ENCODE results near the gene PPP1R14C. TPM values are rescaled to one million over a fixed set of nuclear protein-coding genes. Genes with fewer than 3 reads are reported as not detected.

Gene PPP1R14C
- total RNA-seq, 4 donors from 2014 or later, result 34.7 to 102 (median 79.7) TPM

- Histone ChIP-seq H3K27me3 (no peaks in the 10 kb centered on the region), H3K9me3 (no peaks in the 10 kb centered on the region), H3K36me3 (no peaks in the 10 kb centered on the region), H3K27ac (peak overlapping the region; percentile 47 to 62 (median 52)), H3K4me1 (peaks cover 76 to 83% of the 10 kb centered on the region in 2 donors), H3K4me3 (replicated peaks in 1 of 3) (no peak overlapping the region)
- TF ChIP-seq POLR2A (IDR thresholded peaks at IDR 0.05), result no peak
- 27 to 45% methylated on average over 6 of the region's 6 CpGs for WGBS, 2 donors
- DNase-seq, result peak; percentile 66 to 69
- intact Hi-C loops (cut with DNase I), result no loop called here
These were observed 6.3 kb downstream of the PPP1R14C start for GRCh38 chr6:150149146-150149545.

- Histone ChIP-seq H3K9me3 (no peaks in the 10 kb centered on the region), H3K27ac (peak overlapping the region; percentile 52 to 72 (median 60)), H3K4me1 (peaks cover 77 to 84% of the 10 kb centered on the region in 2 donors), H3K27me3 (no peaks in the 10 kb centered on the region), H3K36me3 (no peaks in the 10 kb centered on the region), H3K4me3 (replicated peaks in 1 of 3) (no peak overlapping the region)
- peak; percentile 22 to 37 for DNase-seq
- TF ChIP-seq, protein P1, sequence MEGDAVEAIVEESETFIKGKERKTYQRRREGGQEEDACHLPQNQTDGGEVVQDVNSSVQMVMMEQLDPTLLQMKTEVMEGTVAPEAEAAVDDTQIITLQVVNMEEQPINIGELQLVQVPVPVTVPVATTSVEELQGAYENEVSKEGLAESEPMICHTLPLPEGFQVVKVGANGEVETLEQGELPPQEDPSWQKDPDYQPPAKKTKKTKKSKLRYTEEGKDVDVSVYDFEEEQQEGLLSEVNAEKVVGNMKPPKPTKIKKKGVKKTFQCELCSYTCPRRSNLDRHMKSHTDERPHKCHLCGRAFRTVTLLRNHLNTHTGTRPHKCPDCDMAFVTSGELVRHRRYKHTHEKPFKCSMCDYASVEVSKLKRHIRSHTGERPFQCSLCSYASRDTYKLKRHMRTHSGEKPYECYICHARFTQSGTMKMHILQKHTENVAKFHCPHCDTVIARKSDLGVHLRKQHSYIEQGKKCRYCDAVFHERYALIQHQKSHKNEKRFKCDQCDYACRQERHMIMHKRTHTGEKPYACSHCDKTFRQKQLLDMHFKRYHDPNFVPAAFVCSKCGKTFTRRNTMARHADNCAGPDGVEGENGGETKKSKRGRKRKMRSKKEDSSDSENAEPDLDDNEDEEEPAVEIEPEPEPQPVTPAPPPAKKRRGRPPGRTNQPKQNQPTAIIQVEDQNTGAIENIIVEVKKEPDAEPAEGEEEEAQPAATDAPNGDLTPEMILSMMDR (IDR thresholded peaks at IDR 0.05), result no peak
- no peak for TF ChIP-seq POLR2A (IDR thresholded peaks at IDR 0.05)
- intact Hi-C loops (cut with DNase I), result no loop called here
- WGBS, 2 donors, result 26 to 35% methylated on average over 2 of the region's 2 CpGs
These were observed 7.6 kb downstream of the PPP1R14C start for GRCh38 chr6:150150458-150150820.

DNA sequence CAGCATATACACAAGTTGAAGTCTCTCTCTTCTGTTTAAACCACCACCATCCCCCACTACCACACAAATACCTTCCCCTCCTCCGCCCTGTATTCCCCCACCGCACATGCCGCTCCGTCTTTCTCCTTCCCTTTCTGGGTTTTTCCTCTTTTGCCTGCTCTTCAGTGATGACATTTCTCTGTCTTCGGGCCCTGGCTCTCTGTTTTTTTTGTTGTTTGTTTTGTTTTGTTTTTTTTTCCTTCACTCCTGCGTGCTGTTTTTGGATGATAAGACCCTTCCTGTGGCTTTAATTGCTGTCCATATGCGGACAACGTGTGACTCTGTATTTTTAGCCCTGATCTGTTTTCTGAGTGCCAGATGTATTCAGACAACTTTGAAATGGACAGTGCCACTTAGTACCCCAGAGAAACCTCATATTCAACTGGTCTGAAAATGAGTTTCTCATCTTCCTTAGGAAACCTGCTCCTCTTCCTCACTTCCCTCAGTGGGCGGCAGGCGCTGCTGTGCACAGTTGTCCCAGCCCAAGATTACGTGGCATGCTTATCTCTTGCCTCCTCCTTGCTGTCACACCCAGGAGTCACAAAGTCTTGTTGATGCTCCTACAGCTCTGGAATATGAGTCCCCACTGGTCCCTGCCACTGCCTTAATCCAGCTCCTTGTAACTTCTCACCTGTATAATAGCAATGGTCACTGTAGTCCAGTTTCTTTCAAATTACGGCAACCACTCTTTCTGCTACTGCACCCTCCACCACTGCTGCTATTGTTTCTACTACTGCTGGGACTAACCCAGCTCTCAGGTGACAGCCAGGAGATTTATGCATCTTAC, 8.2 kb downstream of the PPP1R14C start:
- WGBS, 2 donors, result 41 to 43% methylated on average over 12 of the region's 12 CpGs
- intact Hi-C loops (cut with DNase I), result no loop called here
- no peaks in the 10 kb centered on the region for H3K9me3 ChIP-seq
- H3K27ac ChIP-seq, result peak overlapping the region; percentile 52 to 72 (median 60)
- peaks cover 73 to 78% of the 10 kb centered on the region in 2 donors for H3K4me1 ChIP-seq
- H3K4me3 ChIP-seq (replicated peaks in 1 of 3), result no peak overlapping the region
- peak in 1 of 2 donors; percentile 11 for DNase-seq
- no peak for TF ChIP-seq POLR2A (IDR thresholded peaks at IDR 0.05)
- TF ChIP-seq, protein P1 (IDR thresholded peaks at IDR 0.05), result no peak
- no peaks in the 10 kb centered on the region for H3K27me3 ChIP-seq
- no peaks in the 10 kb centered on the region for H3K36me3 ChIP-seq

DNA sequence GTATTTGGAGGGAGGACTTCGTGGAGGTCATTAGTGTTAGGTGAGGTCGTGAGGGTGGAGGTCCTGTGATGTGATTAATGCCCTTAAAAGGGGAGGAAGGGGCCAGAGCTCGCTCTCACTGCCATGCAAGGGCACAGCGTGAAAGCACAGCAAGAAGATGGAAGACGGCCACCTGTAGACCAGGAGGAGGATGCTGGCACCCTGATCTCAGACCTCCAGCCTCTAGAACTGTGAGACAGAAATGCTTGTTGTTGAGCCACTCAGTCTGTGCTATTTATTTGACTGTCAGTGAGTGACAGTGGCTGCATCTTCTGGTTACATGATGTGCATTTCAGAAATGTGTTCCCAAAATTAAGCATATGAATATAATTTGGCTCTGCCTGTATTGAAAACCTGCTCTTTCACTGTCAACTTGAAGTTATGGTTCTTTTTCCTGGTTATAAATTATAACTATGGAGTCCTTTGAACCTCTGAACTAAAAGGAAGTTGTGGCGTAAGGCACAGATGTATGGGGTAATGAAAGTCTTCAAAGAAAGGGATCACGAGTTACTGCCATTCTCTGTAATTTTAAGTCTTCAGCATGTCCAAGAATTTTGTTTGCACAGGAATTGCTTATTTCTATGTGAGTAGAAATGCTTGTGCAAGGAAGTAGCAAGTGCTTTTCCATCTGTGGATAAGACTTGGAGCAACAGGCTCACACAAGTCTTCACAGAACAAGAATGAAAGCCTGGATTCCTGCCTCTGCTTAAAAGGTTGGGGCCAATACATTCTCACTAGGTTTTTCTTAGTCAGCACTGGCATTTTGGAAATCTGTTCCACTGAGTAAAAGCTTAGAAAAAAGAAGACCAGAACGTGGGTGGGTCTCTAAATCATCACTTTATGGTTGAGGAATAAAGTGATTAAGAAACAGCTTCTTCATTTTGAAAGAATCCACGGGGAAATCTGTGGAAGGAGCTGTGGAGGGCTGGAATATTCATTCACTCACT, 10.3 kb downstream of the PPP1R14C start:
- peaks cover 52 to 61% of the 10 kb centered on the region in 2 donors for H3K4me1 ChIP-seq
- no peaks in the 10 kb centered on the region for H3K9me3 ChIP-seq
- H3K4me3 ChIP-seq (replicated peaks in 1 of 3), result no peak overlapping the region
- no peaks in the 10 kb centered on the region for H3K27me3 ChIP-seq
- H3K27ac ChIP-seq, result peak overlapping the region; percentile 26 to 81 (median 48)
- DNase-seq, result no peak
- no peaks in the 10 kb centered on the region for H3K36me3 ChIP-seq
- 49 to 53% methylated on average over 9 of the region's 9 CpGs for WGBS, 2 donors
- intact Hi-C loops (cut with DNase I), result no loop called here
- TF ChIP-seq POLR2A (IDR thresholded peaks at IDR 0.05), result peak in 1 of 2 donors; percentile 19
- TF ChIP-seq, protein P1 (IDR thresholded peaks at IDR 0.05), result no peak

DNA sequence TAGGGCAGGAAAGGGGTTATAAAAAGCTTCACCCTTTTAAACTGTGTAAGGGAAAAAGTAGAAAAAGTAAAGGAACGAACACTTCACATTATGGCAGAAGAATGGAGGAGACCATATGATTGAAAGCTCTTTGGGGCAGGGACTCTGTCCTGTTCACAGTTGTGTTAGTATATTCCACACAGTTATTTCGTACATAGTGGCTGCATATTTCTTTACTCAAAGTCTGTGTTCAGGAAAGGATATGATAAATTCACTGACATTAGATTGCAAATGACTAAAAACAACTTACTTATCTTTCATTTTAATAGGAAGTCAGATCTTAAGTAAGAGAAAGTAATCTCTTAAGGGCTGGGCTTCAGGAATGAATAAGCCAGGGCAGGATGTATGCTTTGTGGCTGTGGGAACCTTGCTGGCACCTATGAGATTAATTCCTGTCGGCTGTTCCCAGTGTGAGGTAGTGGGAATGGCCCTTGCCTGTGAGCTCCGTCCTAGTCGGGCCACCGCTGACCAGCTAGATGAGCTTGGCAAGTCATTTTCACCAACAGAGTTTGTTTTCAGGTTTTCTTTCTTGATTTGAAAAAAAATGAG, 11.2 kb downstream of the PPP1R14C start:
- no peaks in the 10 kb centered on the region for H3K36me3 ChIP-seq
- H3K4me1 ChIP-seq, result peaks cover 44 to 53% of the 10 kb centered on the region in 2 donors
- intact Hi-C loops (cut with DNase I), result no loop called here
- H3K4me3 ChIP-seq (replicated peaks in 1 of 3), result no peak overlapping the region
- WGBS, 2 donors, result 37 to 66% methylated on average over 6 of the region's 6 CpGs
- no peaks in the 10 kb centered on the region for H3K27me3 ChIP-seq
- no peak for DNase-seq
- H3K9me3 ChIP-seq, result no peaks in the 10 kb centered on the region
- H3K27ac ChIP-seq, result peak overlapping the region; percentile 6 to 75 (median 26)
- no peak for TF ChIP-seq POLR2A (IDR thresholded peaks at IDR 0.05)
- TF ChIP-seq, protein P1 (IDR thresholded peaks at IDR 0.05), result no peak
